Measurements from ENCODE around the gene SMPDL3B.
"Not testable (repeated sequence)": the region's sequence is repeated elsewhere in the genome, so short reads cannot be mapped to it uniquely, and the experiment has no call there.

Gene SMPDL3B

DNA sequence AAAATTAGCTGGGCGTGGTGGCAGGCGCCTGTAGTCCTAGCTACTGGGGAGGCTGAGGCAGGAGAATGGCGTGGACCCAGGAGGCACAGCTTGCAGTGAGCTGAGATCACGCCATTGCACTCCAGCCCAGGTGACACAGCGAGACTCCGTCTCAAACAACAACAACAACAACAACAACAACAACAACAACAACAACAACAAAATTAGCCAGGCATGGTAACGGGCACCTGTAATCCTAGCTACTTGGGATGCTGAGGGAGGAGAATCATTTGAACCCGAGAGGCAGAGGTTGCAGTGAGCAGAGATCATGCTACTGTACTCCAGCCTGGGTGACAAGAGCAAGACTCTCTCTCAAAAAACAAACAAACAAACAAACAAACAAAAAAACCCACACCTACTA, 68.3 kb downstream of the SMPDL3B start:
- H3K27me3 ChIP-seq (ENCODE audit: insufficient read depth, low read length); H3K18ac ChIP-seq (ENCODE audit: low read length); H3K4me2 ChIP-seq (ENCODE audit: low read length); DNase-seq; H3K9me3 ChIP-seq (ENCODE audit: insufficient read depth, low read depth, low read length); H3K14ac ChIP-seq (ENCODE audit: low read length); H3K4ac ChIP-seq (ENCODE audit: low read depth, low read length); H3K79me1 ChIP-seq (ENCODE audit: low read length); H2BK120ac ChIP-seq (ENCODE audit: insufficient read depth, low read length, poor library complexity); H2AK5ac ChIP-seq (ENCODE audit: low read length); H3K23ac ChIP-seq (ENCODE audit: low read length); H3K27ac ChIP-seq (ENCODE audit: low read depth, low read length); H3K79me2 ChIP-seq (ENCODE audit: control insufficient read depth, insufficient read depth, low read length, poor library complexity); H3K4me1 ChIP-seq (ENCODE audit: control insufficient read depth in 1 of 2, insufficient read depth in 2 of 2, low read length in 2 of 2); H2BK5ac ChIP-seq (ENCODE audit: low read depth, low read length, poor library complexity); H4K8ac ChIP-seq (ENCODE audit: low read depth, low read length); H3K9ac ChIP-seq (ENCODE audit: low read length); H2BK12ac ChIP-seq (ENCODE audit: low read length); H2AFZ ChIP-seq (ENCODE audit: insufficient read depth, low read length, poor library complexity); H4K12ac ChIP-seq (ENCODE audit: low read depth, low read length); H4K91ac ChIP-seq (ENCODE audit: low read depth, low read length); H3K4me3 ChIP-seq (ENCODE audit: low read depth, low read length): not testable (repeated sequence)
- WGBS (ENCODE audit: extremely low coverage, insufficient coverage, insufficient read length), result no CpG with 5 or more reads among the region's 8 CpGs
- peaks cover 17 to 19% of the 10 kb centered on the region in 2 experiments for H3K36me3 ChIP-seq (ENCODE audit: control insufficient read depth in 1 of 2, insufficient read depth in 2 of 2, low read length in 2 of 2)
